Measurements from ENCODE around the gene AGBL4. TPM values are rescaled to one million over a fixed set of nuclear protein-coding genes. Genes with fewer than 3 reads are reported as not detected.

The AGBL4 gene
- total and polyA plus RNA-seq, 9 of the 15 experiments (the other 6 are each of a cell fraction or from before 2014, with no cell fraction given): 0.11 TPM; not detected in 7

GRCh38 chr1:48996311-48996710 is 1027.4 kb downstream of the AGBL4 start:
- ATAC-seq: no peak
- Histone ChIP-seq H3K79me2 (ENCODE audit: control insufficient read depth, insufficient read depth, low read length) (no peaks in the 10 kb centered on the region), H3K36me3 (ENCODE audit: control insufficient read depth, insufficient read depth, low read length) (no peaks in the 10 kb centered on the region), H3K4me1 (replicated peaks in 1 of 2; ENCODE audit: control insufficient read depth in 2 of 2, insufficient read depth in 2 of 2, low read length in 2 of 2) (no peaks in the 10 kb centered on the region), H3K27ac (ENCODE audit: extremely low read depth, low read depth, low read length) (no peak overlapping the region), H3K4me3 (no peak overlapping the region), H3K4me2 (ENCODE audit: insufficient read depth, low read length) (no peak overlapping the region), H4K20me1 (replicated peaks; ENCODE audit: control insufficient read depth, insufficient read depth, low read length) (no peaks in the 10 kb centered on the region), H3K9ac (ENCODE audit: insufficient read depth in 1 of 2, low read depth in 2 of 2, low read length in 2 of 2) (no peak overlapping the region), H2AFZ (ENCODE audit: low read depth, low read length) (no peak overlapping the region), H3K27me3 (ENCODE audit: control insufficient read depth in 2 of 2, insufficient read depth in 2 of 2, low read length in 2 of 2) (no peaks in the 10 kb centered on the region), H3K9me3 (replicated peaks; ENCODE audit: control insufficient read depth, insufficient read depth, low read depth, low read length) (peaks cover 2% of the 10 kb centered on the region), H3K9me1 (ENCODE audit: control insufficient read depth, insufficient read depth, low read length) (no peaks in the 10 kb centered on the region)
- intact Hi-C loops (cut with micrococcal nuclease) (no loop called here), in situ Hi-C loops (cut with MboI) (no loop called here)
- POLR2A ChIA-PET: no interaction called here
- TF ChIP-seq CEBPG (CRISPR knock-in tag; IDR thresholded peaks at IDR 0.05): no peak
- no peak for TF ChIP-seq CEBPG (tag; conservative IDR thresholded peaks at IDR 0.05 in 1 of 2, IDR thresholded peaks at IDR 0.05 in 1 of 2)
- no peak for TF ChIP-seq NFRKB (IDR thresholded peaks at IDR 0.05; ENCODE audit: low read depth)
- no peak for TF ChIP-seq BRF1 (IDR thresholded peaks at IDR 0.05; ENCODE audit: borderline replicate concordance, extremely low read depth, insufficient read length)
- no peak for TF ChIP-seq ZNF785 (CRISPR knock-in tag; IDR thresholded peaks at IDR 0.05)
- no peak for TF ChIP-seq SRSF3 (IDR thresholded peaks at IDR 0.05; ENCODE audit: insufficient read depth, low read length)
- TF ChIP-seq SNRNP70 (optimal IDR thresholded peaks at IDR 0.05; ENCODE audit: low read depth, low read length): no peak
- WGBS (ENCODE audit: insufficient coverage, low coverage, missing lambda C conversion rate): 6% methylated on average over 2 of the region's 2 CpGs
- FAIRE-seq: no peak
- no peak for DNase-seq (ENCODE audit: extremely low read depth in 1 of 4, low spot score in 3 of 4)
- CTCF ChIA-PET (ENCODE audit: low intra/inter-chr PET ratio): no interaction called here
- no TSS peak for BruUV-seq (replicated peaks)

- Histone ChIP-seq H2AFZ (ENCODE audit: low read depth, low read length) (no peak overlapping the region), H3K9me3 (replicated peaks; ENCODE audit: control insufficient read depth, insufficient read depth, low read depth, low read length) (no peaks in the 10 kb centered on the region; the same call in none of the 2 replicates), H4K20me1 (replicated peaks; ENCODE audit: control insufficient read depth, insufficient read depth, low read length) (no peaks in the 10 kb centered on the region), H3K27me3 (ENCODE audit: control insufficient read depth in 2 of 2, insufficient read depth in 2 of 2, low read length in 2 of 2) (no peaks in the 10 kb centered on the region), H3K9me1 (ENCODE audit: control insufficient read depth, insufficient read depth, low read length) (no peaks in the 10 kb centered on the region), H3K79me2 (ENCODE audit: control insufficient read depth, insufficient read depth, low read length) (no peaks in the 10 kb centered on the region), H3K9ac (ENCODE audit: insufficient read depth in 1 of 2, low read depth in 2 of 2, low read length in 2 of 2) (no peak overlapping the region), H3K4me3 (no peak overlapping the region), H3K27ac (ENCODE audit: extremely low read depth, low read depth, low read length) (no peak overlapping the region), H3K4me2 (ENCODE audit: insufficient read depth, low read length) (no peak overlapping the region), H3K36me3 (ENCODE audit: control insufficient read depth, insufficient read depth, low read length) (no peaks in the 10 kb centered on the region), H3K4me1 (replicated peaks in 1 of 2; ENCODE audit: control insufficient read depth in 2 of 2, insufficient read depth in 2 of 2, low read length in 2 of 2) (no peaks in the 10 kb centered on the region)
- intact Hi-C loops (cut with micrococcal nuclease): no loop called here
- 0% methylated on average over 9 of the region's 9 CpGs for WGBS (ENCODE audit: insufficient coverage, low coverage, missing lambda C conversion rate)
- in situ Hi-C loops (cut with MboI): no loop called here
- no peak for TF ChIP-seq TFAP4 (CRISPR knock-in tag; IDR thresholded peaks at IDR 0.05; ENCODE audit: borderline replicate concordance)
- TF ChIP-seq TFE3 (CRISPR knock-in tag; IDR thresholded peaks at IDR 0.05): no peak
- TF ChIP-seq FOSL1 (tag; conservative IDR thresholded peaks at IDR 0.05): no peak
- no peak for TF ChIP-seq TRIM24 (IDR thresholded peaks at IDR 0.05)
- FAIRE-seq (no peak), DNase-seq (ENCODE audit: extremely low read depth in 1 of 4, low spot score in 3 of 4) (no peak), ATAC-seq (no peak)
- ChIA-PET CTCF (ENCODE audit: low intra/inter-chr PET ratio) (no interaction called here), POLR2A (no interaction called here)
- no TSS peak for BruUV-seq (replicated peaks)
Observed at GRCh38 chr1:48988633-48989197, 1035.0 kb downstream of the AGBL4 start.
